ENCODE results near the gene WFIKKN1. TPM values are rescaled to one million over a fixed set of nuclear protein-coding genes. Genes with fewer than 3 reads are reported as not detected.

WFIKKN1 gene
- total RNA-seq, 1 donor from 2014 or later = 0.40 TPM

- DNase-seq (ENCODE audit: low spot score) = no peak
- intact Hi-C loops (cut with DNase I) = no loop called here
Observed at GRCh38 chr16:667113-667779, 36.5 kb downstream of the WFIKKN1 start.

DNA sequence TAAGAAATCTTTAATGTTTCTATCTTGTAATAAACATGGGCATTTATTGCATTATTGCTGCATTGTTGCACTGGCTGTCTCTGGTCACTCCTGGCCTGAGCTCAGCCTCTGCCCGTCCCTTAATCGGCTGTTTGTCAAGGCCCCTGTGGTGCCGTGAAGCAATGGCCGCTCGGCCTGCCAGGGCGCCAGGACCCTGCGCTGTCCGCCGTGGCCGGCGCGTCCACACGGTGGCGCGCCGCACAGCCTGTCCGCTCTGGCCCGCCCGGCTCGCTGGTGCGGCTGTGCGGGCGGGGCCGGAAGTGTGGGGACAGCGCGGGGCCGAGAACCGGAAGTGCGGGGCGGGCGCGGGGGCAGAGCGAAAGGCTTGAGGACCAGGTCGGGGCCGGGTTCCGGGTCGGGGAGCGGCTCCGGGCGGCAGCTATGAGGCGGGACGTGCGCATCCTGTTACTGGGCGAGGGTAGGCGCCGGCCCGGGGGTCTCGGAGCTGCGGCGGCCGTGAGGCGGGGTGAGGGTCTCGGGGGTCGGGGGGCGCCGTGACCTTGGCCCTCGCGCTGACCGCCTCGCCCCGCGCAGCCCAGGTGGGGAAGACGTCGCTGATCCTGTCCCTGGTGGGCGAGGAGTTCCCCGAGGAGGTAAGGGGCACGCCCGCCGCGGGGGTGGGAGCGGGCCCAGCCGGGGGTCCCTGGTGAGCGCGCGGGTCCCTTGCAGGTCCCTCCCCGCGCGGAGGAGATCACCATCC, 37.2 kb downstream of the WFIKKN1 start, which contains the start of gene RHOT2:
TSS of gene RHOT2 (plus strand) at position 353 of the 739 bp plus-strand sequence. CDS start at position 421, 68 bp downstream.
- intact Hi-C loops (cut with DNase I) = no loop called here
- peak; percentile 96 for DNase-seq (ENCODE audit: low spot score)

DNA sequence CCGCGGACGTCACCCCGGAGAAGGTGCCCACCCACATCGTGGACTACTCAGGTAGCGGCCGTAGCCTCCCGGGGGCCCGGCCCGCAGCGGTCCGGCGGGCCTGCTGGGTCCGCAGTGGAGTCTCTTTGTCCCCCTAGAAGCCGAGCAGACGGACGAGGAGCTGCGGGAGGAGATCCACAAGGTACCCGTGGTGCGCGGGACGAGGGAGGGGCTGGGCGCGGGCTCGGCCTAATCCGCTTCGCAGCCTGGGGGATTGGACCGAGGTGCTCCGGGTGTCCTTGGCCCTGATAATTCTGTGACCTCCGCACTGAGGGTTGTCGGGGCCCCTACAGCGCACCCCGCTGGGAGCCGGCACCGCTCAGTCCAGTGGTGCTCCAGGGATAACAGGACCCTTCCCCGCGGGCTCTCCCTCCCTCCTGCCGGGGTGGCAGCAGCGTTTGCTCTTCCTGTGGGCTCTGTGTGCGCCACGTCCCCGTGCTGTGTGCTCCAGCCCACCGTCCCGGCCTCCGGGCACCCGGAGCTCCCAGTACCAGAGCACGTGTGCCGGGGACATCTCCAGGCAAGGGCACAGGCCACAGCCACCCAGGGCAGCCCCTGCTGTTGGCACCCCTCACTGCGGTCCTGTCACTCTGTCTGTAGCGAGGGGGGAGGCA, 37.9 kb downstream of the WFIKKN1 start:
- no peak for DNase-seq (ENCODE audit: low spot score)
- intact Hi-C loops (cut with DNase I) = no loop called here

DNA sequence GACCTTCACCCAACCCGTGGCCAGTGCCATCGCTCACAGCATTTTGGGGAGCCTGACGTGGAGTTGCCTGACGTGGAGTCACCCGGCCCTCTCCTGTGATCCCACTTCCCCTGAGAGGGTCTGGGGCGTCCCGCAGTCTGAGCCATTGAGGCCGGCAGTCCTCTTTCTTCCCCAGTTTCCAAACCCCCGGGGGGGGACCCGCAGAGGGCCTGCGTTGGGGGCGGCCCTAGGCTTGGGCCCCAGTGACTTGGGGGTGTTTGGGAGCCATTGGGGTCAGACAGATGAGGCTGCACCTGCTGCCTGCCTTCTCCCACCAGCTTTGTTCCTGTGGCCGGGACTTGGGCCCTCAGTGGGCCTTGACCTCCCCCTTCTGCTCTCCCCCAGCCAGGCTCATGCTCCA, 38.9 kb downstream of the WFIKKN1 start:
- intact Hi-C loops (cut with DNase I) = no loop called here

GRCh38 chr16:670485-671352, 39.9 kb downstream of the WFIKKN1 start:
- DNase-seq (ENCODE audit: low spot score) = no peak
- intact Hi-C loops (cut with DNase I) = no loop called here

More for the DNA sequence above, 38.9 kb downstream of the WFIKKN1 start:
- no peak for DNase-seq (ENCODE audit: low spot score)

DNA sequence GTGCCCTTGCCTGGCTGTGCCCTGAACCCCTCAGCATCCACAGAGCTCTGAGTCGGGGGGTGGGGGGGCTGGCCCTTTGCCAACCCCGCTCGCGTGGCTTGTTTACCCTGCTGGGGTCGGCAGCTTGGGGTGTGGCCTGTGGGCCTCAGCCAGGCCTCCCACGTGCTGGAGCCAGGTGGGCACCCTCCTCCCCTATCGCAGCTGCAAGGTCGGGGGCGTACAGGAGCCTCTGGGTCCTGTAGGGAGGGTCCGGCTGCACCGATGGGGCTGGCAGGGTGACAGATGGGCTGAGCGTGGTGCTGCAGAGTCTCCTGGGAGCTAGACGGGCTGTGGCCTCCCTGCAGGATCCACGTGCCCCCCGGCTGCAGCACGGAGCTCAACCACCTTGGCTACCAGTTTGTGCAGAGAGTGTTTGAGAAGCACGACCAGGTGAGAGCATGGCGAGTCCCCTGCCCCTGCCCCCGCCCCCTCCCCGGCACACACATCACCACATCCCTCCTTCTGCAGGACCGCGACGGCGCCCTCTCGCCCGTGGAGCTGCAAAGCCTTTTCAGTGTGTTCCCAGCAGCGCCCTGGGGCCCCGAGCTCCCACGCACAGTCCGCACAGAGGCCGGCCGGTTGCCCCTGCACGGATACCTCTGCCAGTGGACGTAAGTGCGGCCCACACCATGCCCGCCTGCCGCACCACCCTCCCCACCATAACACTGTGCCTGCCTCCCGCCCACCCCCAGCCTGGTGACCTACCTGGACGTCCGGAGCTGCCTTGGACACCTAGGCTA, 40.8 kb downstream of the WFIKKN1 start:
- intact Hi-C loops (cut with DNase I) = no loop called here

GRCh38 chr16:672371-672770, 41.6 kb downstream of the WFIKKN1 start:
- intact Hi-C loops (cut with DNase I) = no loop called here
- DNase-seq (ENCODE audit: low spot score) = no peak

More for the DNA sequence above, 40.8 kb downstream of the WFIKKN1 start:
- no peak for DNase-seq (ENCODE audit: low spot score)

DNA sequence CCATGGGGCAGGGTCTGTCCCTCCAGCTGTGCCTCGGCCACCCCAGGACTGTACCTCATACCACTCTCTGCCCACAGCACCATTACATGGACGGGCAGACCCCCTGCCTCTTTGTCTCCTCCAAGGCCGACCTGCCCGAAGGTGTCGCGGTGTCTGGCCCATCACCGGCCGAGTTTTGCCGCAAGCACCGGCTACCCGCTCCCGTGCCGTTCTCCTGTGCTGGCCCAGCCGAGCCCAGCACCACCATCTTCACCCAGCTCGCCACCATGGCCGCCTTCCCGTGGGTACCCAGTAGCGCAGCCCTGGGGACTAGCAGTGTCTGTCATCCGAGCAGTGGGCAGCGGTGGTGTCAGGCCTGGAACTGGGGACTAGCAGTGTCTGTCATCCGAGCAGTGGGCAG, 42.1 kb downstream of the WFIKKN1 start:
- intact Hi-C loops (cut with DNase I) = no loop called here
- no peak for DNase-seq (ENCODE audit: low spot score)

DNA sequence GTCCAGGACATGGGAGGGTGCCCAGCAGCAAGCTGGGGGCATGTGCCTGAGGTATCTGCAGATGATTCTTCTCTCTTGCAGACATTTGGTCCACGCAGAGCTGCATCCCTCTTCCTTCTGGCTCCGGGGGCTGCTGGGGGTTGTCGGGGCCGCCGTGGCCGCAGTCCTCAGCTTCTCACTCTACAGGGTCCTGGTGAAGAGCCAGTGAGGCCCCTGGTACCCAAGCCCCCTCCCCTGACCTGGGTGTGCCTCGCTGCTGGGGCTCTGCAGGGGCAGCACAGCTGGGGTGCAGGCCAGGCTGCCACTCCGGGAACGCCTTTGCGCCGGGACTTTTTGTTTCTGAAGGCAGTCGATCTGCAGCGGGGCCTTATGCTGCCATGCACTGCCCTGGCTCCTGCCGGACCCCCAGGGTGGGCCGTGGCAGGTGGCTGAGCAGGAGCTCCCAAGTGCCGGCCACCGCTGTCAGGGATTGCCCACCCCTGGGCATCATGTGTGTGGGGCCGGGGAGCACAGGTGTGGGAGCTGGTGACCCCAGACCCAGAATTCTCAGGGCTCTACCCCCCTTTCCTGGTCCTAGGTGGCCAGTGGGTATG, 42.7 kb downstream of the WFIKKN1 start:
- no peak for DNase-seq (ENCODE audit: low spot score)
- intact Hi-C loops (cut with DNase I) = no loop called here

DNA sequence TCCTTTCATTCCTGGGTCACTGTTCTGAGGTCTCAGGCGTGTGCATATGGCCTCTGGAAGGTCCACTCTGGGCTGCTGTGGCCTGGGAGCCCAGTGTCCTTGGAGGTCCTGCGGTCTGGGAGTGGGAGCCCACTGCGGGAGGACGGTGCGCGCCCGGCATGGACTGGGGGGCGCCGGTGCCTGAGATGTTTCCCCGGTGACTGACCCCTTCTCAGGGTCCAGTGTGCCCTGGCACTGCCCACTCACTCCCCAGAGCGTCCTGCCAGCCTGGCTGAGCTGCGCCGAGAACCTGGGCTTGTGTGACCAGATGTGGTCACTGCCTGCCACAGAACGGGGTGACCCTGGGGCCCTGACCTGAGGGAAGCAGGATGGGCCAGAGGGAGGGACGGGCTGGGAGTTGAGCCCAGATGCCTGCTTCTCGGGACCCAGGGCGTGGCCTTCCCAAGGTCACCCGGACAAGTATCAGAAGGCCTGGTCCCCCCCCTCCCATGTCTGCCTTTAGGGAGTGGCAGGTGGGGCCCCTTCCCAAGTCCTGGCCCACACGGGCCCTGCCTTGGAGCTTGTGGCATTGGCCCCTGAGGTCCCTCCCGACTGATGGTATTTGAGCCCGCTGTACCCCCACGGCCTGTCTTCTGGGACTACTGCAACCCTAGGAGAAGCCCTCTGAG, 43.6 kb downstream of the WFIKKN1 start:
- intact Hi-C loops (cut with DNase I) = no loop called here
- DNase-seq (ENCODE audit: low spot score) = no peak

DNA sequence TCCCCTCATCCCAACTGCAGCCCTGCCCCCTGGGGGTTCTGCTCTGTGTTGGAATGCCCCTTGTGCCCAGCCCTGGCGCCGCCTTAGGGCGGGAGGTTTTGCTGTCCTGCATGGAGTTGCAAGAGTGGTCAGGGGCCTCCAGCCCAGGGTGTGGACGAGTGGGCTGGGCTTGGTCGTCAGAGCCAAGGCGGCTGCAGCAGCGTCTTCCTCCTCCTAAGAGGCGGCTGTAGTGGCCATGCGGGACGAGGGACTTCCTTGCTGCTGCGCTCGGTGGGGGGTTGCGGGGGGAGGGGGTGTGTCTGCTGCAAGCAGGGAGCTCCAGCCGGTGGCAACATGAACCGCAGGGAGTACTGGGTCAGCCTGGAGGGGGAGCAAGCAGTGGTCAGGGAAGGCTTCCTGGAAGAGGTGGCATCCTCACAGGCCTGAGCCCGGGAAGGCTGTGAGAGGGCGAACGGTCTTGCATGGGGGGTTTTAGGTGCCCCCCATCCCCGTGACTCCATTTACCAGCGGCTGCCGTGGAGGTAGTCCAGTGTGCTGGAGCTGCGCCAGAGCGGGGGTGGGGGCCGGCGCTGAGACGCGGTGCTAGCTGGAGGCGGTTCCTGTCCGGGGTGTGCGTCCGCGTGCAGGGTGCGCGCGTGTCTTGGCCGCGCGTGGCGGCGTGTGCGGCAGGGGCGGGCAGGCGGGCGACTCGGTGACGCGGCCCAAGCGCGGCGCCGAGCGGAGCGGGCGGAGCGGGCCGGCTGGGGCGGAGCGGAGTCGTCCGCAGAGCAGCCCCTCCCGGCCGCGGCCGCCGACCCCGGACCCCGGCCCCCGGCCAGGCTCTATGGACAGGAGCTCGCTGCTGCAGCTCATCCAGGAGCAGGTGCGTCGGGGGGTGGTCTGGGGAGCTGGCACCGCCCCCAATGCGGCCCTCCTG, 44.4 kb downstream of the WFIKKN1 start, which contains the start of gene RHBDL1:
TSS of gene RHBDL1 (plus strand) at position 704 of the 916 bp plus-strand sequence. CDS start at position 824, 120 bp downstream.
- no peak for DNase-seq (ENCODE audit: low spot score)
- intact Hi-C loops (cut with DNase I) = no loop called here

DNA sequence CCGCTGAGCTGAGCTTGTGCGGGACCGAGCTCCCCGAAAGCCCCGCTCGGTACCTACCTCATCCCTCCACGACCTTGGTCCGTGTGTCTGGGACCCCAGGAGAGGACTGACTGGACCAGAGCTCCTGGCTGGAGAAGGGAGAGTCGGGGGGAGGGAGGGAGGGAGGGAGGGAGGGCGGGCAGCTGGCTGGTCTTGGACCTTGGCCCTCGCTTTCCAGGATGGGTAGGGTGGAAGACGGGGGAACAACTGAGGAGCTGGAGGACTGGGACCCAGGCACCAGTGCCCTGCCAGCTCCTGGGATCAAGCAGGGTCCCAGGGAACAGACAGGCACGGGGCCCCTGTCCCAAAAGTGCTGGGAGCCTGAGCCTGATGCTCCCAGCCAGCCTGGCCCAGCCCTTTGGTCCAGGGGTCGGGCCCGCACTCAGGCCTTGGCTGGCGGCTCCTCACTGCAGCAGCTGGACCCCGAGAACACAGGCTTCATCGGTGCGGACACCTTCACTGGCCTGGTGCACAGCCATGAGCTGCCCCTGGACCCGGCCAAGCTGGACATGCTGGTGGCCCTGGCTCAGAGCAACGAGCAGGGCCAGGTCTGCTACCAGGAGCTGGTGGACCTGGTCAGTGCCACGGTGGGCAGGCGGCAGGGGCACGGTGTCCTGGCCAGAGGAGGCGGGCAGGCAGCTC, 45.2 kb downstream of the WFIKKN1 start:
- DNase-seq (ENCODE audit: low spot score) = no peak
- intact Hi-C loops (cut with DNase I) = no loop called here

DNA sequence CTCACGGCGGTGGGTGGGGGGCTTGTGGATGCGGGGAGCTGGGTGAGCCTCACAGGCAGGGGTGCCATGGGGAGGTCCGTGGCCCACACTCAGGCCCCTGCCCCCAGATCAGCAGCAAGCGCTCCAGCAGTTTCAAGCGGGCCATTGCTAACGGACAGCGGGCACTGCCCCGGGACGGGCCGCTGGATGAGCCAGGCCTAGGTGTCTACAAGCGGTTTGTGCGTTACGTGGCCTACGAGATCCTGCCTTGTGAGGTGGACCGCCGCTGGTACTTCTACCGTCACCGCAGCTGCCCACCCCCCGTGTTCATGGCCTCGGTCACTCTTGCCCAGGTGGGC, 45.7 kb downstream of the WFIKKN1 start:
- DNase-seq (ENCODE audit: low spot score) = no peak
- intact Hi-C loops (cut with DNase I) = no loop called here

DNA sequence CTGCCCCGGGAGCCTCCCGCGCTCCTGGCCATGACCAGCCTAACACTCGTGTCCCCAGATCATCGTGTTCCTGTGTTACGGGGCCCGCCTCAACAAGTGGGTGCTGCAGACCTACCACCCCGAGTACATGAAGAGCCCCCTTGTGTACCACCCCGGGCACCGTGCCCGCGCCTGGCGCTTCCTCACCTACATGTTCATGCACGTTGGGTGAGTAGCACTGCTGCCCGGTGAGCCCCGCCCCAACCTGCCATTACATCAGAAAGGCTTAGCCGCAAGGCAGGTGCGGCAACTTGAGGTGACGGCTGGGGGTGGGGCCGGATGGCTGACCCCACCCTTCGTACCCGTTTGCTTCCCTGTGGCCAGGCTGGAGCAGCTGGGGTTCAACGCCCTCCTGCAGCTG, 46.1 kb downstream of the WFIKKN1 start:
- intact Hi-C loops (cut with DNase I) = no loop called here
- no peak for DNase-seq (ENCODE audit: low spot score)

- no peak for DNase-seq (ENCODE audit: low spot score)
- intact Hi-C loops (cut with DNase I) = no loop called here
Observed at GRCh38 chr16:677316-678190, 46.8 kb downstream of the WFIKKN1 start.

Measured in cardiac septum (tissue), 1 donor.